ENCODE data around the gene HOXA9. TPM values are rescaled to one million over a fixed set of nuclear protein-coding genes. Genes with fewer than 3 reads are reported as not detected.

Gene HOXA9
- total RNA-seq, 1 experiment from 2014 or later, result 91.0 TPM

GRCh38 chr7:27191161-27191731, 25.9 kb upstream of the HOXA9 start:
- Histone ChIP-seq H3K4me2 (ENCODE audit: low read length) (no peak overlapping the region), H3K27ac (ENCODE audit: low read depth, low read length) (no peak overlapping the region), H3K9me3 (ENCODE audit: control insufficient read depth in 1 of 2, insufficient read depth in 1 of 2, low read depth in 1 of 2, low read length in 2 of 2) (no peaks in the 10 kb centered on the region), H3K27me3 (ENCODE audit: insufficient read depth, low read length) (no peaks in the 10 kb centered on the region), H3K4me3 (replicated peaks in 1 of 2; ENCODE audit: low read depth in 1 of 2, low read length in 2 of 2) (no peak overlapping the region), H2AFZ (ENCODE audit: low read depth, low read length, poor library complexity, severe bottlenecking) (no peak overlapping the region), H3K9ac (ENCODE audit: low read length) (no peak overlapping the region), H3K79me2 (ENCODE audit: insufficient read depth, low read length) (no peaks in the 10 kb centered on the region), H3K4me1 (ENCODE audit: control insufficient read depth in 1 of 2, insufficient read depth in 2 of 2, low read length in 2 of 2) (no peaks in the 10 kb centered on the region), H3K36me3 (ENCODE audit: control insufficient read depth in 1 of 2, insufficient read depth in 2 of 2, low read length in 2 of 2) (no peaks in the 10 kb centered on the region), H4K20me1 (ENCODE audit: insufficient read depth) (no peaks in the 10 kb centered on the region), H3K9me2 (ENCODE audit: insufficient read depth) (no peaks in the 10 kb centered on the region)
- DNase-seq (ENCODE audit: low read depth, low spot score) (no peak), ATAC-seq (no peak)
- no TSS peak for BruUV-seq (replicated peaks)
- POLR2A ChIA-PET, result no interaction called here
- RAD21 ChIA-PET (ENCODE audit: low non-redundant PET in 1 of 2, low total read pairs in 2 of 2, uncharacterized antibody in 2 of 2, unreplicated experiment in 2 of 2), result no interaction called here
- CTCF ChIA-PET, result interaction anchor here (2.2 kb wide), 1 partner anchor 12 kb away, joined by 9 read pairs; no protein-coding TSS in a partner anchor
- intact Hi-C loops (cut with micrococcal nuclease), result loop anchor here (10.0 kb wide), 2 partner anchors 554 to 1434 kb away; partner anchors contain the start of gene TAX1BP1
- TF ChIP-seq SP1 (IDR thresholded peaks at IDR 0.05; ENCODE audit: low read depth) (no peak), ELF1 (IDR thresholded peaks at IDR 0.05; ENCODE audit: borderline replicate concordance, low read depth) (no peak), POLR2A (IDR thresholded peaks at IDR 0.05; ENCODE audit: borderline replicate concordance, extremely low read depth, insufficient read depth, insufficient read length) (no peak), CEBPB (IDR thresholded peaks at IDR 0.05; ENCODE audit: low read depth) (no peak), EGR1 (IDR thresholded peaks at IDR 0.05; ENCODE audit: low read depth) (no peak), POLR2AphosphoS5 (IDR thresholded peaks at IDR 0.05; ENCODE audit: low read depth, low read length) (no peak), CBX3 (IDR thresholded peaks at IDR 0.05; ENCODE audit: low read depth) (no peak), SRF (IDR thresholded peaks at IDR 0.05; ENCODE audit: low read depth) (no peak), MAX (IDR thresholded peaks at IDR 0.05) (no peak), JUND (IDR thresholded peaks at IDR 0.05) (no peak), FOSL1 (IDR thresholded peaks at IDR 0.05; ENCODE audit: low read depth) (no peak), ATF3 (IDR thresholded peaks at IDR 0.05) (no peak), YY1 (IDR thresholded peaks at IDR 0.05; ENCODE audit: extremely low read depth, insufficient replicate concordance, low read depth, low read length) (no peak), TCF7L2 (IDR thresholded peaks at IDR 0.05; ENCODE audit: borderline replicate concordance, extremely low read depth, insufficient read depth, insufficient read length) (no peak), EZH2 (IDR thresholded peaks at IDR 0.05) (no peak), ZFX (IDR thresholded peaks at IDR 0.05) (no peak)
